H9 (cell line): ENCODE results near the gene BACH2. TPM values are rescaled to one million over a fixed set of nuclear protein-coding genes. Genes with fewer than 3 reads are reported as not detected.

Experiments
- DNase-seq: peaks from one replicate; pipeline ENCODE4 v3.0.0-alpha.2; 2017
- H2AFZ ChIP-seq: one replicate; pipeline ENCODE4 v1.6.1; 2013; ENCODE audit warnings: mild to moderate bottlenecking, low read length, control low read depth, moderate library complexity
- H2AK5ac ChIP-seq: 2 replicates; pipeline ENCODE4 v1.6.1; 2013; ENCODE audit warnings: low read length, control low read depth, mixed read lengths; ENCODE audit not compliant: insufficient read length
- H2BK120ac ChIP-seq: one replicate; pipeline ENCODE4 v1.6.1; 2013; ENCODE audit warnings: low read depth, mild to moderate bottlenecking, low read length, control low read depth, inconsistent platforms; ENCODE audit not compliant: poor library complexity, severe bottlenecking
- H2BK12ac ChIP-seq: 2 replicates; pipeline ENCODE4 v1.6.1; 2013; ENCODE audit warnings: low read length, control low read depth, mixed read lengths, low read depth; ENCODE audit not compliant: insufficient read length
- H2BK15ac ChIP-seq: 2 replicates; pipeline ENCODE4 v1.6.1; 2013; ENCODE audit warnings: low read depth, low read length, control low read depth
- H2BK20ac ChIP-seq: one replicate; pipeline ENCODE4 v1.6.1; 2013; ENCODE audit warnings: low read depth, mild to moderate bottlenecking, low read length, control low read depth, inconsistent platforms; ENCODE audit not compliant: poor library complexity, severe bottlenecking
- H2BK5ac ChIP-seq: 2 replicates; pipeline ENCODE4 v1.6.1; 2013; ENCODE audit warnings: low read length, control low read depth, mixed read lengths; ENCODE audit not compliant: insufficient read length
- H3K14ac ChIP-seq: 2 replicates; pipeline ENCODE4 v1.6.1; 2013; ENCODE audit warnings: low read length, control low read depth; ENCODE audit not compliant: insufficient read depth
- H3K18ac ChIP-seq: 2 replicates; pipeline ENCODE4 v1.6.1; 2013; ENCODE audit warnings: low read depth, mild to moderate bottlenecking, mixed read lengths, low read length, control low read depth; ENCODE audit not compliant: insufficient read length
- H3K23ac ChIP-seq: 2 replicates; pipeline ENCODE4 v1.6.1; 2013; ENCODE audit warnings: low read length, control low read depth, mixed read lengths, low read depth; ENCODE audit not compliant: insufficient read length
- H3K23me2 ChIP-seq: 2 replicates; pipeline ENCODE4 v1.6.1; 2013; ENCODE audit warnings: low read depth, mild to moderate bottlenecking, mixed read lengths, low read length, control low read depth; ENCODE audit not compliant: insufficient read length, poor library complexity, severe bottlenecking
- H3K27ac ChIP-seq: 2 replicates; pipeline ENCODE4 v1.5.1; 2013; ENCODE audit warnings: low read length, control low read depth, mixed read lengths, low read depth; ENCODE audit not compliant: insufficient read length
- H3K27me3 ChIP-seq: 2 replicates; pipeline ENCODE4 v1.6.1; 2013; ENCODE audit warnings: low read length, control low read depth, inconsistent platforms; ENCODE audit not compliant: insufficient read depth
- H3K4ac ChIP-seq: 2 replicates; pipeline ENCODE4 v1.6.1; 2013; ENCODE audit warnings: low read depth, mild to moderate bottlenecking, control low read depth, inconsistent platforms, low read length, moderate library complexity
- H3K4me1 ChIP-seq: 2 replicates; pipeline ENCODE4 v1.6.1; 2013; ENCODE audit warnings: low read length, control low read depth, inconsistent platforms; ENCODE audit not compliant: insufficient read depth
- H3K4me2 ChIP-seq: 2 replicates; pipeline ENCODE4 v1.6.1; 2013; ENCODE audit warnings: low read length, control low read depth, mixed read lengths; ENCODE audit not compliant: insufficient read length, insufficient read depth
- H3K56ac ChIP-seq: 2 replicates; pipeline ENCODE4 v1.6.1; 2013; ENCODE audit warnings: low read depth, mild to moderate bottlenecking, mixed read lengths, low read length, control low read depth; ENCODE audit not compliant: insufficient read length
- H3K79me1 ChIP-seq: 2 replicates; pipeline ENCODE4 v1.6.1; 2013; ENCODE audit warnings: low read depth, mild to moderate bottlenecking, moderate library complexity, low read length, control low read depth, inconsistent platforms; ENCODE audit not compliant: insufficient read depth, poor library complexity, severe bottlenecking
- H3K79me2 ChIP-seq: 2 replicates; pipeline ENCODE4 v1.6.1; 2013; ENCODE audit warnings: low read length, control low read depth, inconsistent platforms; ENCODE audit not compliant: insufficient read depth
- H3K9ac ChIP-seq: 2 replicates; pipeline ENCODE4 v1.6.1; 2013; ENCODE audit warnings: low read length, control low read depth, mixed read lengths; ENCODE audit not compliant: insufficient read length; ENCODE audit errors: extremely low read depth
- H3K9me3 ChIP-seq: one replicate; pipeline ENCODE4 v1.6.1; 2013; ENCODE audit warnings: low read depth, low read length, inconsistent platforms; ENCODE audit not compliant: control insufficient read depth
- H3T11ph ChIP-seq: one replicate; pipeline ENCODE4 v1.6.1; 2013; ENCODE audit warnings: mild to moderate bottlenecking, low read length, control low read depth, inconsistent platforms
- H4K20me1 ChIP-seq: one replicate; pipeline ENCODE4 v1.6.1; 2013; ENCODE audit not compliant: control insufficient read depth, insufficient read length, insufficient read depth
- H4K5ac ChIP-seq: 2 replicates; pipeline ENCODE4 v1.6.1; 2013; ENCODE audit warnings: low read depth, mild to moderate bottlenecking, mixed read lengths, low read length, control low read depth; ENCODE audit not compliant: insufficient read length
- H4K8ac ChIP-seq: replicated peaks from 2 replicates; pipeline ENCODE4 v1.6.1; 2013; ENCODE audit warnings: low read length, control low read depth, mixed read lengths, low read depth; ENCODE audit not compliant: insufficient read length
- H4K91ac ChIP-seq: 2 replicates; pipeline ENCODE4 v1.6.1; 2013; ENCODE audit warnings: low read depth, mild to moderate bottlenecking, moderate library complexity, mixed read lengths, low read length, control low read depth; ENCODE audit not compliant: insufficient read length
- H3K27ac Mint-ChIP-seq, 3 experiments: 2 replicates in 2 of 3; 3 replicates in 1 of 3; pipeline ENCODE4 v1.8.0; 2020 to 2021; ENCODE audit warnings: mixed read lengths in 3 of 3, mild to moderate bottlenecking in 1 of 3, moderate library complexity in 1 of 3
- H3K27me3 Mint-ChIP-seq: 2 replicates; pipeline ENCODE4 v1.8.0; 2021; ENCODE audit warnings: low read depth, mild to moderate bottlenecking, moderate library complexity, mixed read lengths
- H3K36me3 Mint-ChIP-seq, 3 experiments: 2 replicates in 2 of 3; 3 replicates in 1 of 3; pipeline ENCODE4 v1.8.0; 2020 to 2021; ENCODE audit warnings: low read depth in 3 of 3, mixed read lengths in 3 of 3; ENCODE audit not compliant: insufficient read depth in 1 of 3
- H3K4me1 Mint-ChIP-seq, 2 experiments: 2 replicates each; pipeline ENCODE4 v1.8.0; 2020; ENCODE audit warnings: mixed read lengths in 2 of 2
- H3K4me3 Mint-ChIP-seq, 2 experiments: 2 replicates in 1 of 2; 3 replicates in 1 of 2; pipeline ENCODE4 v1.8.0; 2020 to 2021; ENCODE audit warnings: mild to moderate bottlenecking in 2 of 2, mixed read lengths in 2 of 2, moderate library complexity in 1 of 2
- H3K9me3 Mint-ChIP-seq, 2 experiments: 2 replicates in 1 of 2; 3 replicates in 1 of 2; pipeline ENCODE4 v1.8.0; 2020; ENCODE audit warnings: mild to moderate bottlenecking in 2 of 2, mixed read lengths in 2 of 2, moderate library complexity in 1 of 2
- WGBS: extraction: QIAGEN DNeasy Blood & Tissue Kit; methylation state at CpG from one replicate; pipeline ENCODE4 v1.1.7; 2013; ENCODE audit warnings: missing lambda C conversion rate, low lambda C conversion rate, mixed read lengths; ENCODE audit not compliant: insufficient read length; ENCODE audit errors: extremely low coverage; 5-methylcytosine and 5-hydroxymethylcytosine counted together
- total RNA-seq: library from RNA; stranded (reverse); gene quantifications from 2 replicates; pipeline ENCODE4 v1.2.1, GENCODE V29; 2021
- TF ChIP-seq, protein P1 (sequence below): fragments of 200-600 bp; sonication (generic); conservative IDR thresholded peaks from 3 replicates; pipeline ENCODE4 v1.8.0; 2021; ENCODE audit warnings: antibody characterized with exemption, mild to moderate bottlenecking

BACH2 gene
- total RNA-seq, 1 experiment from 2014 or later: 2.0 TPM

DNA sequence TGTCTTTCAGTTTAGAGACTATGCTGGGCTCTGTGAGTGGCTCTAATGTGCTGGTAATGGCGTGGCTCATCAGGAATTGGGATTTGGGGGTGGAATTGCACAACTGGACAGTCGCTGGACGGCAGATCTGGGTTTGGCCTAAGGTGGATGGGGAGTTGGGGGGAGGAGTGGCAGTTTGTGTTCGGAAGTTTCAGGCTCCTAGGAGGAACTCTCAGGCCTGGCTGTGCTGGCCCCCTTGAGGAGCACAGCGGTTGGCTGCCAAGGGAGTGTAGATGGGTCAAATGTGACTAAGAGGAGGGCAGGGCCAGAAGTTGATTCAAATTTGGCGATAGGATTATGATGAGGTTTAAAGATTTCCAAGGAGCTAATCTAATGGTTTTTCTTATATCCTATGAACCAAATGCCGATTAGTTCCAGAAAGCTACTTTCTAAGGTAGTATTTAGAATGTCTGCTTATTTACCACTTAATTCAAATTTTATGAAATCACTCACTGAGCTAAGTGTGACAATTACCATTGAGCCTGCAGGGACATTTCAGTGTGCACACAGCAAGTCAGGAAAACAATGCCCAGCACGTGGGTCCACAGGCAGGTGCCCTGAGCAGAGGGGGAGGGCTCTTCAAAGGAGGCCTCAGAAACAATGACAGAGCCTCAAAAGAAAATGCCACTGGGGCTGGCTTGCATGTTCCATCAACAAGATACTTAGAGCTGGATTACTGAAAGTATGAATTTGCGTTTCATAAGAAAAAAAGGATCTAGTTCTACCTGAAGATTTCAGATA lies 291.4 kb downstream of the BACH2 start:
- no peaks in the 10 kb centered on the region for H3K27me3 Mint-ChIP-seq
- Histone ChIP-seq H3K4me2 (no peak overlapping the region), H3K14ac (no peak overlapping the region), H4K5ac (no peak overlapping the region), H3K4me1 (no peaks in the 10 kb centered on the region), H3K79me2 (no peaks in the 10 kb centered on the region), H4K91ac (no peak overlapping the region), H3T11ph (no peak overlapping the region), H3K27me3 (no peaks in the 10 kb centered on the region), H4K8ac (no peak overlapping the region), H2BK120ac (no peak overlapping the region), H3K9me3 (no peaks in the 10 kb centered on the region), H3K56ac (no peak overlapping the region), H2BK20ac (no peak overlapping the region), H2BK12ac (no peak overlapping the region), H3K79me1 (no peaks in the 10 kb centered on the region), H3K23me2 (no peaks in the 10 kb centered on the region), H3K27ac (no peak overlapping the region), H3K18ac (no peak overlapping the region), H2BK5ac (no peak overlapping the region), H2AFZ (no peak overlapping the region), H2BK15ac (no peak overlapping the region), H3K23ac (no peak overlapping the region), H4K20me1 (no peaks in the 10 kb centered on the region), H3K9ac (no peak overlapping the region), H3K4ac (no peak overlapping the region), H2AK5ac (no peak overlapping the region)
- H3K27ac Mint-ChIP-seq: peak overlapping the region in 1 of 3 experiments; percentile 54; a peak in 2 of 7 replicates
- H3K36me3 Mint-ChIP-seq: no peaks in the 10 kb centered on the region
- no peaks in the 10 kb centered on the region for H3K9me3 Mint-ChIP-seq
- TF ChIP-seq, protein P1, sequence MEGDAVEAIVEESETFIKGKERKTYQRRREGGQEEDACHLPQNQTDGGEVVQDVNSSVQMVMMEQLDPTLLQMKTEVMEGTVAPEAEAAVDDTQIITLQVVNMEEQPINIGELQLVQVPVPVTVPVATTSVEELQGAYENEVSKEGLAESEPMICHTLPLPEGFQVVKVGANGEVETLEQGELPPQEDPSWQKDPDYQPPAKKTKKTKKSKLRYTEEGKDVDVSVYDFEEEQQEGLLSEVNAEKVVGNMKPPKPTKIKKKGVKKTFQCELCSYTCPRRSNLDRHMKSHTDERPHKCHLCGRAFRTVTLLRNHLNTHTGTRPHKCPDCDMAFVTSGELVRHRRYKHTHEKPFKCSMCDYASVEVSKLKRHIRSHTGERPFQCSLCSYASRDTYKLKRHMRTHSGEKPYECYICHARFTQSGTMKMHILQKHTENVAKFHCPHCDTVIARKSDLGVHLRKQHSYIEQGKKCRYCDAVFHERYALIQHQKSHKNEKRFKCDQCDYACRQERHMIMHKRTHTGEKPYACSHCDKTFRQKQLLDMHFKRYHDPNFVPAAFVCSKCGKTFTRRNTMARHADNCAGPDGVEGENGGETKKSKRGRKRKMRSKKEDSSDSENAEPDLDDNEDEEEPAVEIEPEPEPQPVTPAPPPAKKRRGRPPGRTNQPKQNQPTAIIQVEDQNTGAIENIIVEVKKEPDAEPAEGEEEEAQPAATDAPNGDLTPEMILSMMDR: no peak
- no CpG with 5 or more reads among the region's 9 CpGs for WGBS
- no peak for DNase-seq
- H3K4me3 Mint-ChIP-seq: no peak overlapping the region
- peaks cover 13 to 15% of the 10 kb centered on the region in 2 experiments for H3K4me1 Mint-ChIP-seq
